ENCODE results near the gene KIF26B.

DNA sequence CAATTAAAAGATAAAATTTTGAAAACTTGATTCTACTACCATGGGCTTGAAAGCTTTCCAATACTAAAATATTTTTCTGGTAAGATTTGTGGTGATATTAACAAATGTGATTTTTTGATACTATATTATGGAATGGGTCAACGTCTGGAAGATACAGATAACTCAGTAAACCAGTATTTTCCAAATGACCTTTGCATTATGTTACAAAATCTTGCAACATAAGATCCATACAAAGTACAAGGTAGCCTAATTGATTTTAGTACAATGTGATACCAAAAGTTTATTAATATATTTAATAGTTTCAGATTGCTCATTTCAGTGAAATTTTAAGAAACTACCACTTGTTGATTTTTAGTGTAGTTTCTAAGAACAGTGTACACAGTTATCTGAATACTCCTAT is 236.2 kb downstream of the KIF26B start:
- TF ChIP-seq, protein P1, sequence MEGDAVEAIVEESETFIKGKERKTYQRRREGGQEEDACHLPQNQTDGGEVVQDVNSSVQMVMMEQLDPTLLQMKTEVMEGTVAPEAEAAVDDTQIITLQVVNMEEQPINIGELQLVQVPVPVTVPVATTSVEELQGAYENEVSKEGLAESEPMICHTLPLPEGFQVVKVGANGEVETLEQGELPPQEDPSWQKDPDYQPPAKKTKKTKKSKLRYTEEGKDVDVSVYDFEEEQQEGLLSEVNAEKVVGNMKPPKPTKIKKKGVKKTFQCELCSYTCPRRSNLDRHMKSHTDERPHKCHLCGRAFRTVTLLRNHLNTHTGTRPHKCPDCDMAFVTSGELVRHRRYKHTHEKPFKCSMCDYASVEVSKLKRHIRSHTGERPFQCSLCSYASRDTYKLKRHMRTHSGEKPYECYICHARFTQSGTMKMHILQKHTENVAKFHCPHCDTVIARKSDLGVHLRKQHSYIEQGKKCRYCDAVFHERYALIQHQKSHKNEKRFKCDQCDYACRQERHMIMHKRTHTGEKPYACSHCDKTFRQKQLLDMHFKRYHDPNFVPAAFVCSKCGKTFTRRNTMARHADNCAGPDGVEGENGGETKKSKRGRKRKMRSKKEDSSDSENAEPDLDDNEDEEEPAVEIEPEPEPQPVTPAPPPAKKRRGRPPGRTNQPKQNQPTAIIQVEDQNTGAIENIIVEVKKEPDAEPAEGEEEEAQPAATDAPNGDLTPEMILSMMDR (IDR thresholded peaks at IDR 0.05; ENCODE audit: low read depth, low read length): no peak
- no peak for TF ChIP-seq EZH2phosphoT487 (IDR thresholded peaks at IDR 0.05; ENCODE audit: low read depth)

Measured in OCI-LY3 (cell line).